HepG2 (cell line): ENCODE results near the gene AGT. TPM values are rescaled to one million over a fixed set of nuclear protein-coding genes. Genes with fewer than 3 reads are reported as not detected.

Experiments
- ELF3 ChIP-seq: IDR thresholded peaks from 2 replicates; pipeline ENCODE4 v1.6.1; 2016; ENCODE audit warnings: missing genetic modification reagents, missing compliant biosample characterization
- EP300 ChIP-seq, 3 experiments: sonication (generic) in 1 of 3; formaldehyde crosslinking in 1 of 3; IDR thresholded peaks; 2 replicates each; pipeline versions ENCODE4 v1.5.1 to v1.6.1; 2011 to 2020; ENCODE audit warnings: low read depth in 2 of 3, low read length in 2 of 3, borderline replicate concordance in 1 of 3, improper control_type of control experiment in 1 of 3, mild to moderate bottlenecking in 1 of 3, missing genetic modification reagents in 1 of 3, moderate library complexity in 1 of 3
- FOXA3 ChIP-seq: IDR thresholded peaks from 2 replicates; pipeline ENCODE4 v1.6.1; 2016; ENCODE audit warnings: missing genetic modification reagents, missing compliant biosample characterization
- GATAD2A ChIP-seq: IDR thresholded peaks from 2 replicates; pipeline ENCODE4 v1.6.1; 2016
- HHEX ChIP-seq: IDR thresholded peaks from 2 replicates; pipeline ENCODE4 v1.6.1; 2016; ENCODE audit warnings: control low read depth
- MLLT10 ChIP-seq: sonication (generic); formaldehyde crosslinking; IDR thresholded peaks from 2 replicates; pipeline ENCODE4 v1.4.0; 2020; ENCODE audit warnings: missing genetic modification reagents
- NFIC ChIP-seq: IDR thresholded peaks from 2 replicates; pipeline ENCODE4 v1.6.1; 2012; ENCODE audit warnings: mild to moderate bottlenecking, low read length, inconsistent platforms
- PTBP1 ChIP-seq: fragments of 200-400 bp; formaldehyde crosslinking; IDR thresholded peaks from 2 replicates; pipeline ENCODE4 v1.6.1; 2018; ENCODE audit warnings: low read length, low read depth; ENCODE audit not compliant: poor library complexity, severe bottlenecking
- TGIF2 ChIP-seq: IDR thresholded peaks from 2 replicates; pipeline ENCODE4 v1.6.1; 2016; ENCODE audit warnings: control low read depth, missing compliant biosample characterization
- ZFP1 ChIP-seq: IDR thresholded peaks from 2 replicates; pipeline ENCODE4 v1.6.1; 2016
- ZMYM4 ChIP-seq: sonication (generic); formaldehyde crosslinking; IDR thresholded peaks from 2 replicates; pipeline ENCODE4 v1.8.1; 2023; ENCODE audit warnings: mild to moderate bottlenecking, missing genetic modification reagents
- ZNF124 ChIP-seq: sonication (generic); formaldehyde crosslinking; IDR thresholded peaks from 2 replicates; pipeline ENCODE4 v1.4.0; 2020; ENCODE audit warnings: missing genetic modification reagents
- ZNF264 ChIP-seq: sonication (generic); formaldehyde crosslinking; IDR thresholded peaks from 2 replicates; pipeline ENCODE4 v1.4.0; 2020; ENCODE audit warnings: missing genetic modification reagents
- ZNF292 ChIP-seq: sonication (generic); formaldehyde crosslinking; IDR thresholded peaks from 2 replicates; pipeline ENCODE4 v1.8.1; 2022; ENCODE audit warnings: mild to moderate bottlenecking, low read depth, missing genetic modification reagents, borderline replicate concordance
- ZNF331 ChIP-seq: sonication (generic); formaldehyde crosslinking; IDR thresholded peaks from 2 replicates; pipeline ENCODE4 v1.4.0; 2020; ENCODE audit warnings: missing genetic modification reagents
- polyA plus RNA-seq, 8 experiments: library from polyadenylated mRNA; depleted of rRNA in 3 of 8; stranded (reverse) in 7 of 8; unstranded in 1 of 8; fragments of >200 nt; fragmentation: Illumina TruSeq in 4 of 8; extraction: Trizol in 4 of 8; gene quantifications; 2 replicates each; pipeline versions ENCODE4 v1.2.1 to v1.2.3, GENCODE V29; 2011 to 2016; ENCODE audit warnings: low read depth in 4 of 8, missing spikeins in 1 of 8, mixed read lengths in 1 of 8; ENCODE audit not compliant: insufficient read depth in 1 of 8
- total RNA-seq, 5 experiments: library from RNA; depleted of rRNA; stranded (reverse); fragments of >200 nt; fragmentation: Illumina TruSeq; extraction: Trizol; gene quantifications; 2 replicates each; pipeline ENCODE4 v1.2.3, GENCODE V29; 2016; ENCODE audit warnings: low read depth in 1 of 5
- TF ChIP-seq, protein P1 (sequence below): IDR thresholded peaks from 2 replicates; pipeline ENCODE4 v1.6.1; 2016; ENCODE audit warnings: low read depth, borderline replicate concordance
- TF ChIP-seq, protein P2 (sequence below): sonication (generic); formaldehyde crosslinking; IDR thresholded peaks from 2 replicates; pipeline ENCODE4 v1.4.0; 2020; ENCODE audit warnings: mild to moderate bottlenecking, missing genetic modification reagents
- TF ChIP-seq, protein P3 (sequence below): sonication (generic); formaldehyde crosslinking; IDR thresholded peaks from 2 replicates; pipeline ENCODE4 v1.4.0; 2020; ENCODE audit warnings: missing genetic modification reagents
- TF ChIP-seq, protein P4 (sequence below): sonication (generic); formaldehyde crosslinking; conservative IDR thresholded peaks from 2 replicates; pipeline ENCODE4 v1.8.0; 2022; ENCODE audit warnings: low read depth, missing genetic modification reagents
- TF ChIP-seq, protein P5 (sequence below): sonication (generic); formaldehyde crosslinking; IDR thresholded peaks from 2 replicates; pipeline ENCODE4 v1.4.0; 2020; ENCODE audit warnings: missing genetic modification reagents
- TF ChIP-seq, protein P6 (sequence below): sonication (generic); formaldehyde crosslinking; conservative IDR thresholded peaks from 2 replicates; pipeline ENCODE4 v1.5.0; 2020; ENCODE audit warnings: missing genetic modification reagents

The AGT gene
- total and polyA plus RNA-seq, 2 of the 13 experiments (the other 11 are each of a cell fraction or from before 2014, with no cell fraction given), result 892 to 2,071 TPM

DNA sequence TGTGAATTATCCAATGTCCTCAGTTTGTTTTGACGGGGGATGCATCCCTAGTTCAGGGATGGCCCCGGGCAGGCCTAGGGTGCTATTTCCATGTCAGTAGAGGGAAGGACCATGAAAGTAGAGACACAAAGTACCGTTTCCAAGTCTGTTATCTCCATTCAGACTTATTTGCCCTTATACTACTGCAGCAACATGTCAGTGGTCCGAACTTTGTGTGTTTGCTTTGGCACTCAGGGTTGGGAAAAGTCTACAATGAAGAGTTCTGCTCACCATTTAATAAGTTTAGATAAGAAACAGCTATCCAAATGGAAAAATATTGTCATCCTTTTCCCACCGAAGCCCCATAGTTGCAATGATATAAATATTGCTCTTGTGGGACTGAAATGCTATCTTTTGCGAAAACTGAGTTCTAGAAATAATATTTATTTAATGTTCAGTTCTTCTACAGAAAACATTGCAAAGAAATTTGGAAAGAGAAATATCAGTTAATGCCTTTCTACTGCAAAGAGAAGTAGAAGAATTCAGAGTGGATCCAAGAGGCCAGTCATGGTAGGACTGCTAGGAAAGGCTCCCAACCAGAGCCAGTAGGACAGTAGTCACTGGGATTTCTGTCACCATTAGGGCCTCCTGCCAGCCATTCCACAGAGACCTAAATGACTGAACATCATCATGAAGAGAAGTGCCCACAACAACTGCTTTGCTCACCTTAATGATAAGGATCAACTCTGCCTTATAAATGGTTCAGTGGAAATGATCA is 11.5 kb upstream of the AGT start (continued):
- TF ChIP-seq TGIF2 (CRISPR knock-in tag) (no peak), ZNF292 (CRISPR knock-in tag) (peak; percentile 71; the same call in 1 of the 2 replicates), ZNF124 (0 out of 2 replicates have a peak, but pooled peaks have one; percentile 51), EP300 (IDR thresholded peaks at IDR 0.05; ENCODE audit: low read depth in 2 of 2, low read length in 2 of 2) (peak in 1 of 2 experiments; percentile 88; a peak in 2 of 4 replicates), EP300 (CRISPR knock-in tag; IDR thresholded peaks at IDR 0.05; ENCODE audit: borderline replicate concordance) (peak; percentile 59; the same call in 1 of the 2 replicates), NFIC (peak; percentile 35; the same call in 1 of the 2 replicates), ZFP1 (CRISPR knock-in tag) (0 out of 2 replicates have a peak, but pooled peaks have one; percentile 61), ZNF264 (CRISPR knock-in tag) (0 out of 2 replicates have a peak, but pooled peaks have one; percentile 24), ELF3 (CRISPR knock-in tag) (peak; percentile 52), PTBP1 (no peak), HHEX (peak; percentile 51; the same call in 1 of the 2 replicates), MLLT10 (CRISPR knock-in tag) (no peak), ZNF331 (peak; percentile 87), FOXA3 (CRISPR knock-in tag) (peak; percentile 85), GATAD2A (CRISPR knock-in tag) (peak; percentile 73), ZMYM4 (CRISPR knock-in tag) (peak; percentile 76)
- TF ChIP-seq, protein P1, sequence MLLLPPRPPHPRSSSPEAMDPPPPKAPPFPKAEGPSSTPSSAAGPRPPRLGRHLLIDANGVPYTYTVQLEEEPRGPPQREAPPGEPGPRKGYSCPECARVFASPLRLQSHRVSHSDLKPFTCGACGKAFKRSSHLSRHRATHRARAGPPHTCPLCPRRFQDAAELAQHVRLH (CRISPR knock-in tag), result no peak
- TF ChIP-seq, protein P2, sequence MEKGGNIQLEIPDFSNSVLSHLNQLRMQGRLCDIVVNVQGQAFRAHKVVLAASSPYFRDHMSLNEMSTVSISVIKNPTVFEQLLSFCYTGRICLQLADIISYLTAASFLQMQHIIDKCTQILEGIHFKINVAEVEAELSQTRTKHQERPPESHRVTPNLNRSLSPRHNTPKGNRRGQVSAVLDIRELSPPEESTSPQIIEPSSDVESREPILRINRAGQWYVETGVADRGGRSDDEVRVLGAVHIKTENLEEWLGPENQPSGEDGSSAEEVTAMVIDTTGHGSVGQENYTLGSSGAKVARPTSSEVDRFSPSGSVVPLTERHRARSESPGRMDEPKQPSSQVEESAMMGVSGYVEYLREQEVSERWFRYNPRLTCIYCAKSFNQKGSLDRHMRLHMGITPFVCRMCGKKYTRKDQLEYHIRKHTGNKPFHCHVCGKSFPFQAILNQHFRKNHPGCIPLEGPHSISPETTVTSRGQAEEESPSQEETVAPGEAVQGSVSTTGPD (CRISPR knock-in tag), result peak; percentile 24; the same call in 1 of the 2 replicates
- TF ChIP-seq, protein P3, sequence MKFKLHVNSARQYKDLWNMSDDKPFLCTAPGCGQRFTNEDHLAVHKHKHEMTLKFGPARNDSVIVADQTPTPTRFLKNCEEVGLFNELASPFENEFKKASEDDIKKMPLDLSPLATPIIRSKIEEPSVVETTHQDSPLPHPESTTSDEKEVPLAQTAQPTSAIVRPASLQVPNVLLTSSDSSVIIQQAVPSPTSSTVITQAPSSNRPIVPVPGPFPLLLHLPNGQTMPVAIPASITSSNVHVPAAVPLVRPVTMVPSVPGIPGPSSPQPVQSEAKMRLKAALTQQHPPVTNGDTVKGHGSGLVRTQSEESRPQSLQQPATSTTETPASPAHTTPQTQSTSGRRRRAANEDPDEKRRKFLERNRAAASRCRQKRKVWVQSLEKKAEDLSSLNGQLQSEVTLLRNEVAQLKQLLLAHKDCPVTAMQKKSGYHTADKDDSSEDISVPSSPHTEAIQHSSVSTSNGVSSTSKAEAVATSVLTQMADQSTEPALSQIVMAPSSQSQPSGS (CRISPR knock-in tag), result peak; percentile 33; the same call in 1 of the 2 replicates
- TF ChIP-seq, protein P4, sequence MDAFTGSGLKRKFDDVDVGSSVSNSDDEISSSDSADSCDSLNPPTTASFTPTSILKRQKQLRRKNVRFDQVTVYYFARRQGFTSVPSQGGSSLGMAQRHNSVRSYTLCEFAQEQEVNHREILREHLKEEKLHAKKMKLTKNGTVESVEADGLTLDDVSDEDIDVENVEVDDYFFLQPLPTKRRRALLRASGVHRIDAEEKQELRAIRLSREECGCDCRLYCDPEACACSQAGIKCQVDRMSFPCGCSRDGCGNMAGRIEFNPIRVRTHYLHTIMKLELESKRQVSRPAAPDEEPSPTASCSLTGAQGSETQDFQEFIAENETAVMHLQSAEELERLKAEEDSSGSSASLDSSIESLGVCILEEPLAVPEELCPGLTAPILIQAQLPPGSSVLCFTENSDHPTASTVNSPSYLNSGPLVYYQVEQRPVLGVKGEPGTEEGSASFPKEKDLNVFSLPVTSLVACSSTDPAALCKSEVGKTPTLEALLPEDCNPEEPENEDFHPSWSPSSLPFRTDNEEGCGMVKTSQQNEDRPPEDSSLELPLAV (CRISPR knock-in tag), result no peak
- TF ChIP-seq, protein P5, sequence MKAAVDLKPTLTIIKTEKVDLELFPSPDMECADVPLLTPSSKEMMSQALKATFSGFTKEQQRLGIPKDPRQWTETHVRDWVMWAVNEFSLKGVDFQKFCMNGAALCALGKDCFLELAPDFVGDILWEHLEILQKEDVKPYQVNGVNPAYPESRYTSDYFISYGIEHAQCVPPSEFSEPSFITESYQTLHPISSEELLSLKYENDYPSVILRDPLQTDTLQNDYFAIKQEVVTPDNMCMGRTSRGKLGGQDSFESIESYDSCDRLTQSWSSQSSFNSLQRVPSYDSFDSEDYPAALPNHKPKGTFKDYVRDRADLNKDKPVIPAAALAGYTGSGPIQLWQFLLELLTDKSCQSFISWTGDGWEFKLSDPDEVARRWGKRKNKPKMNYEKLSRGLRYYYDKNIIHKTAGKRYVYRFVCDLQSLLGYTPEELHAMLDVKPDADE (CRISPR knock-in tag), result no peak
- TF ChIP-seq, protein P6, sequence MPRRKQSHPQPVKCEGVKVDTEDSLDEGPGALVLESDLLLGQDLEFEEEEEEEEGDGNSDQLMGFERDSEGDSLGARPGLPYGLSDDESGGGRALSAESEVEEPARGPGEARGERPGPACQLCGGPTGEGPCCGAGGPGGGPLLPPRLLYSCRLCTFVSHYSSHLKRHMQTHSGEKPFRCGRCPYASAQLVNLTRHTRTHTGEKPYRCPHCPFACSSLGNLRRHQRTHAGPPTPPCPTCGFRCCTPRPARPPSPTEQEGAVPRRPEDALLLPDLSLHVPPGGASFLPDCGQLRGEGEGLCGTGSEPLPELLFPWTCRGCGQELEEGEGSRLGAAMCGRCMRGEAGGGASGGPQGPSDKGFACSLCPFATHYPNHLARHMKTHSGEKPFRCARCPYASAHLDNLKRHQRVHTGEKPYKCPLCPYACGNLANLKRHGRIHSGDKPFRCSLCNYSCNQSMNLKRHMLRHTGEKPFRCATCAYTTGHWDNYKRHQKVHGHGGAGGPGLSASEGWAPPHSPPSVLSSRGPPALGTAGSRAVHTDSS (CRISPR knock-in tag), result no peak
